Fibroblast of pulmonary artery (primary cell): ENCODE results near the gene GLIS1.

ENCODE experiments used
- DNase-seq: peaks from one replicate; pipeline ENCODE4 v3.0.0-alpha.2; 2010; ENCODE audit warnings: low read depth
- H3K4me3 ChIP-seq: replicated peaks from 2 replicates; pipeline ENCODE4 v1.5.1; 2011; ENCODE audit warnings: low read depth, mild to moderate bottlenecking, control low read depth, low read length, moderate library complexity
- CTCF ChIP-seq: IDR thresholded peaks from 2 replicates; pipeline ENCODE4 v1.5.1; 2011; ENCODE audit warnings: mild to moderate bottlenecking, control low read depth, low read length, inconsistent platforms; ENCODE audit errors: missing control alignments

The GLIS1 gene

GRCh38 chr1:53458634-53459033, 280.3 kb downstream of the GLIS1 start:
- no peak overlapping the region for H3K4me3 ChIP-seq
- no peak for TF ChIP-seq CTCF
- DNase-seq = no peak
